HG03378 (cell line): ENCODE results near the gene WNK3.

Experiments used
- ATAC-seq: cut with Tn5 transposase; IDR thresholded peaks from one replicate; pipeline ENCODE4 v1.9.1; 2021; ENCODE audit warnings: mild to moderate bottlenecking, moderate library complexity; ENCODE audit not compliant: unreplicated experiment

Gene WNK3

GRCh38 chrX:54246866-54247265, 111.0 kb downstream of the WNK3 start:
- no peak for ATAC-seq

GRCh38 chrX:54238588-54238987, 119.3 kb downstream of the WNK3 start:
- ATAC-seq, result no peak

GRCh38 chrX:54237014-54237413, 120.8 kb downstream of the WNK3 start:
- ATAC-seq, result no peak

GRCh38 chrX:54230435-54231148, 127.3 kb downstream of the WNK3 start:
- ATAC-seq, result no peak

- no peak for ATAC-seq
Measured at GRCh38 chrX:54223581-54223980, 134.3 kb downstream of the WNK3 start.

GRCh38 chrX:54213603-54214002, 144.2 kb downstream of the WNK3 start:
- no peak for ATAC-seq

- ATAC-seq, result no peak
Measured at GRCh38 chrX:54208531-54208930, 149.3 kb downstream of the WNK3 start.

GRCh38 chrX:54198262-54198661, 159.6 kb downstream of the WNK3 start:
- no peak for ATAC-seq

- no peak for ATAC-seq
Measured at GRCh38 chrX:54194982-54195588, 162.8 kb downstream of the WNK3 start.

GRCh38 chrX:54193085-54193821, 164.6 kb downstream of the WNK3 start:
- ATAC-seq, result no peak

GRCh38 chrX:54184474-54184873, 173.4 kb downstream of the WNK3 start:
- no peak for ATAC-seq

GRCh38 chrX:54182864-54183613, 174.8 kb downstream of the WNK3 start, which contains the start of gene FAM120C:
TSS of gene FAM120C (minus strand) at chrX:54183254. CDS start at chrX:54183198, 56 bp downstream.
- ATAC-seq, result peak; percentile 2

GRCh38 chrX:54182194-54182863, 175.5 kb downstream of the WNK3 start:
- peak; percentile 52 for ATAC-seq

- no peak for ATAC-seq
Measured at GRCh38 chrX:54181202-54181953, 176.5 kb downstream of the WNK3 start.

GRCh38 chrX:54180403-54180802, 177.4 kb downstream of the WNK3 start:
- no peak for ATAC-seq

GRCh38 chrX:54178100-54178940, 179.5 kb downstream of the WNK3 start:
- peak; percentile 46 for ATAC-seq

GRCh38 chrX:54177306-54177705, 180.5 kb downstream of the WNK3 start:
- no peak for ATAC-seq

- ATAC-seq, result no peak
Measured at GRCh38 chrX:54173791-54174190, 184.1 kb downstream of the WNK3 start.

- ATAC-seq, result no peak
Measured at GRCh38 chrX:54172455-54172854, 185.4 kb downstream of the WNK3 start.
